ENCODE data around the gene COL12A1.

DNA sequence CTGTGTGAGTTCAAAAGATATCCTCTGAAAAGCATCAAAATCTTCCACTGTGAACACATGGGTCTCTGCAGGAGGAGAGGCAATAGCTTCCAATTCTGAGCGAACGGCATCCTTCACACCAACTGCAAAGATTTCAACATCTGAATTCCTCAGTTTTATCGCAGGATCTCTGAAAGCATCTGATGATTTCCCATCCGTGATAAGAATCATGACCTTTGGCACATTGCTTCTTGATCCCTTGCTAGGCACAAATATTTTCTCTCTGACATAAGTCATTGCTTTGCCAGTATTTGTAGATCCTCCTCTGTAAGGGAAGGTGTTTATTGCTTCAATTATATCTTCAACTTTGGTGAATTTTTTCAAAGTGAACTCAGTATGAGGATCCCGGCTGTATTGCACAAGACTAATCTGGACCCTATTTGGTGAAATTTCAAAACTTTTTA is 22.7 kb downstream of the COL12A1 start:
- TF ChIP-seq, protein P1, sequence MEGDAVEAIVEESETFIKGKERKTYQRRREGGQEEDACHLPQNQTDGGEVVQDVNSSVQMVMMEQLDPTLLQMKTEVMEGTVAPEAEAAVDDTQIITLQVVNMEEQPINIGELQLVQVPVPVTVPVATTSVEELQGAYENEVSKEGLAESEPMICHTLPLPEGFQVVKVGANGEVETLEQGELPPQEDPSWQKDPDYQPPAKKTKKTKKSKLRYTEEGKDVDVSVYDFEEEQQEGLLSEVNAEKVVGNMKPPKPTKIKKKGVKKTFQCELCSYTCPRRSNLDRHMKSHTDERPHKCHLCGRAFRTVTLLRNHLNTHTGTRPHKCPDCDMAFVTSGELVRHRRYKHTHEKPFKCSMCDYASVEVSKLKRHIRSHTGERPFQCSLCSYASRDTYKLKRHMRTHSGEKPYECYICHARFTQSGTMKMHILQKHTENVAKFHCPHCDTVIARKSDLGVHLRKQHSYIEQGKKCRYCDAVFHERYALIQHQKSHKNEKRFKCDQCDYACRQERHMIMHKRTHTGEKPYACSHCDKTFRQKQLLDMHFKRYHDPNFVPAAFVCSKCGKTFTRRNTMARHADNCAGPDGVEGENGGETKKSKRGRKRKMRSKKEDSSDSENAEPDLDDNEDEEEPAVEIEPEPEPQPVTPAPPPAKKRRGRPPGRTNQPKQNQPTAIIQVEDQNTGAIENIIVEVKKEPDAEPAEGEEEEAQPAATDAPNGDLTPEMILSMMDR (IDR thresholded peaks at IDR 0.05): no peak
- TF ChIP-seq EZH2 (IDR thresholded peaks at IDR 0.05; ENCODE audit: borderline replicate concordance, insufficient read depth, low read depth, low read length, poor library complexity, severe bottlenecking): no peak

Measured in B cell (primary cell).